ENCODE results near the gene MYO7A. TPM values are rescaled to one million over a fixed set of nuclear protein-coding genes. Genes with fewer than 3 reads are reported as not detected.
A peak's percentile ranks its signal among the peaks of the same experiment; 100 is the strongest.

MYO7A gene
- total and polyA plus RNA-seq, 12 donors: 0.91 to 6.8 (median 2.8) TPM

DNA sequence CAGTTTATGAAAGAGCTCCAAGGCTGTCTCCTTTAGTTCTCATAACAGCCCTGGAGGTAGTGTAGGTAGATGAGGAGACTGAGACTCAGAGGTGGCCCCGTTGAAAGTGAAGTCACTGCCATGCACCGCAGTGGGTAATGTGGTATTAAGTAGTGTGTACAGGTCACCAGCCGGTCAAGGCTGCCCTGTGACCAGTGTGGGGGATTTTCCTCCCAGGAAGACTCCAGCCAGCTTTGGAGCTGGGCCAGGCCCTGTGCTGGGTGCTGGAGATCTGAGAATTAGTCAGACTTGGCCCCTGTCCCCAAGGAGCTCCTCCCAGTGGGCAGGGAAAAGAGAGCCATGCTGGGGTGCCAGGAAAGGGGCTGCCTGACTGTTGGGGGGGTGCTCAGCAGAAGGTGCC, 20.1 kb upstream of the MYO7A start:
- Histone ChIP-seq H3K27me3 (no peaks in the 10 kb centered on the region), H3K9me3 (no peaks in the 10 kb centered on the region), H3K4me1 (peaks cover 0 to 27% (median 0%) of the 10 kb centered on the region in 9 donors), H3K36me3 (peaks cover 0 to 5% (median 0%) of the 10 kb centered on the region in 9 donors), H3K27ac (no peak overlapping the region), H3K4me3 (no peak overlapping the region)
- intact Hi-C loops (cut with DNase I): no loop called here
- DNase-seq (no peak), ATAC-seq (peak in 4 of 8 donors; percentile 5 to 53 (median 28))
- 60 to 77% methylated on average over 3 of the region's 3 CpGs for WGBS, 2 donors
- TF ChIP-seq, protein P1, sequence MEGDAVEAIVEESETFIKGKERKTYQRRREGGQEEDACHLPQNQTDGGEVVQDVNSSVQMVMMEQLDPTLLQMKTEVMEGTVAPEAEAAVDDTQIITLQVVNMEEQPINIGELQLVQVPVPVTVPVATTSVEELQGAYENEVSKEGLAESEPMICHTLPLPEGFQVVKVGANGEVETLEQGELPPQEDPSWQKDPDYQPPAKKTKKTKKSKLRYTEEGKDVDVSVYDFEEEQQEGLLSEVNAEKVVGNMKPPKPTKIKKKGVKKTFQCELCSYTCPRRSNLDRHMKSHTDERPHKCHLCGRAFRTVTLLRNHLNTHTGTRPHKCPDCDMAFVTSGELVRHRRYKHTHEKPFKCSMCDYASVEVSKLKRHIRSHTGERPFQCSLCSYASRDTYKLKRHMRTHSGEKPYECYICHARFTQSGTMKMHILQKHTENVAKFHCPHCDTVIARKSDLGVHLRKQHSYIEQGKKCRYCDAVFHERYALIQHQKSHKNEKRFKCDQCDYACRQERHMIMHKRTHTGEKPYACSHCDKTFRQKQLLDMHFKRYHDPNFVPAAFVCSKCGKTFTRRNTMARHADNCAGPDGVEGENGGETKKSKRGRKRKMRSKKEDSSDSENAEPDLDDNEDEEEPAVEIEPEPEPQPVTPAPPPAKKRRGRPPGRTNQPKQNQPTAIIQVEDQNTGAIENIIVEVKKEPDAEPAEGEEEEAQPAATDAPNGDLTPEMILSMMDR (IDR thresholded peaks at IDR 0.05): no peak

DNA sequence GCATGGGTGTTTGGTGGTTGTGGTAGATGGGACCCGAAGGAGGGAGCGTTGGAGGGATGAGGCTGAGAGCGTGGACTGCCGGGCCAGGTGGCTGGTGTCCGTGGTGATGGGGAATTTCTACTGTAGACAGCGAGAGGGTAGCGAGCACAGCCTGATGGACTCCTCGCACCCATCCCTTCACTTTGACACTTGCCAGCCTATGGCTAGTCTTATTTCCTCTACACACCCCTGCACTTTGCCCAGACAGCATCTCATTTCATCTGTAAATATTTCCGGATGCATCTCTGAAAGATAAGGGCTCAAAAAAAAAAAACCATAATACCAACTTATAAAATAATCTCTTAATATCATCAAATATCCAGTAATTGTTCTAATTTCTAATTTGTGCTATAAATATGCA, 19.6 kb upstream of the MYO7A start:
- WGBS, 2 donors: 91 to 92% methylated on average over 9 of the region's 9 CpGs
- intact Hi-C loops (cut with DNase I): no loop called here
- Histone ChIP-seq H3K4me3 (no peak overlapping the region), H3K4me1 (peaks cover 0 to 27% (median 0%) of the 10 kb centered on the region in 9 donors), H3K36me3 (no peaks in the 10 kb centered on the region), H3K9me3 (no peaks in the 10 kb centered on the region), H3K27me3 (no peaks in the 10 kb centered on the region), H3K27ac (no peak overlapping the region)
- TF ChIP-seq, protein P1 (IDR thresholded peaks at IDR 0.05): no peak
- no peak for DNase-seq
- no peak for ATAC-seq

DNA sequence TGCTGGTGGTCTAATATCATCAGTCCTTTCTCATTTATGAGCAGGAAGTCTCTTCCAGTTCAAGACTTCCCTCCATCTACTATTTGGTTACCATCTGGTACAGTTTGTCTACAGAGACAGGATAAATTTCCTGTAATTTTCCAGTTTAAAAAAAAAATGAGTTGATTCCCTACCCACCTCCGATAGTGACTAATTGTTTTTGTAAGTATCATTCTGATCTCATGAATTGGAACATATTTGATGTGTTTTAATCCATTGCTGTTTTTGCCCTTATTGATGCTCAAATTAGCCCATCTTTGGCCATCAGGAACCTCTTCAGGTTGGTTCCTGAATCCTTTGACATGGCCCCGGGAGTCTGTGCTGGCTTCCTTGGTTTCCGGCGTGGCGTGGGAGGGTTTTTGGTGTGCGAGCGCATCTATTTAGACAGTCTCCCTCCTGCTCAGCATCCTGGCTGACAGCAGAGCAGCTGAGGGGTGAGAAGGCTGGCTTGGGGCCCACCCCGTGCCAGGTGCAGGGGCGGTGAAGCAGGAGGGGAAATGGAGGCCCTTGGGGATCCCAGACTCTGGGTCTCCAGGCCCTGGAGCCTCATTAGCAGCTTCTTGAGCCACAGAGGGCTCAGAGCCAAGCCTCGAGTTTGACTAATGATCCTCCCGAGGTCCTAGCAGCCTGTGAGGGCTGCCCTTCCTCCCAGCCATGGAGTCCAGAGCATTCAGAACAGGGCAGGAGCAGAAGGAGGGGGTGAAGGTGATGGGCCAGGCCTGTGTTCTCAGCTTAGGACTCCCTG, 18.6 kb upstream of the MYO7A start:
- H3K27ac ChIP-seq: no peak overlapping the region
- intact Hi-C loops (cut with DNase I): no loop called here
- H3K4me3 ChIP-seq: no peak overlapping the region
- no peak for DNase-seq
- H3K4me1 ChIP-seq: peaks cover 0 to 27% (median 0%) of the 10 kb centered on the region in 9 donors
- WGBS, 2 donors: 55 to 64% methylated on average over 11 of the region's 11 CpGs
- no peaks in the 10 kb centered on the region for H3K9me3 ChIP-seq
- H3K27me3 ChIP-seq: no peaks in the 10 kb centered on the region
- H3K36me3 ChIP-seq: peaks cover 0 to 3% (median 0%) of the 10 kb centered on the region in 9 donors
- peak in 3 of 8 donors; percentile 4 to 28 (median 17) for ATAC-seq
- TF ChIP-seq, protein P1 (IDR thresholded peaks at IDR 0.05): no peak

DNA sequence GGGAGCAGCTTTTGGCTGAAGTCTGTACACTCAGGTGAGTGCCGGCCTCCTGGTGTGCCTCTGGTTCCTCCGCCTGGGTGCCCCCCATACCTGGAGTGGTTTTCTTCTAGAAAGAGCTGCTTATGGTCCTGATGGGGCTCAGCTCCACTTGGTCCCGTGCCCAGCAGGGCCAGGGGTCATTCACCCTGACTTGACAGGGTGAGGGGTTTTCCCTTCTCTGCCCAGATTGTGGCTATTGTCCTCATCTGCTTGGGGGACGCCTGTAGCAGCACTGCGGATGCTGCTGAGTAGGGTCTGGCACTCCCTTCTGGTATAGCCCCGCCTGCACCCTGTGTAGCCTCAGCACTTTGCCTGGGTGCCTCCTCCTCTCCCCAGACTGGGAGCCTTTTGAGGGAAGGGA, 17.2 kb upstream of the MYO7A start:
- Histone ChIP-seq H3K4me3 (no peak overlapping the region), H3K36me3 (peaks cover 0 to 4% (median 0%) of the 10 kb centered on the region in 9 donors), H3K27me3 (no peaks in the 10 kb centered on the region), H3K27ac (no peak overlapping the region), H3K4me1 (peaks cover 0 to 27% (median 0%) of the 10 kb centered on the region in 9 donors), H3K9me3 (no peaks in the 10 kb centered on the region)
- TF ChIP-seq, protein P1 (IDR thresholded peaks at IDR 0.05): no peak
- intact Hi-C loops (cut with DNase I): no loop called here
- 85 to 94% methylated on average over 6 of the region's 6 CpGs for WGBS, 2 donors
- no peak for ATAC-seq
- DNase-seq: no peak
